ENCODE results near the gene FGF21. TPM values are rescaled to one million over a fixed set of nuclear protein-coding genes. Genes with fewer than 3 reads are reported as not detected.

Gene FGF21
- total and polyA plus RNA-seq, 9 donors = not detected

GRCh38 chr19:48739404-48740163 is 15.7 kb upstream of the FGF21 start:
- no peaks in the 10 kb centered on the region for H3K27me3 ChIP-seq
- intact Hi-C loops (cut with DNase I) = loop anchor here in 3 of 4 donors (2.0 to 5.0 kb wide), 3 partner anchors 62 to 92 kb away; partner anchors contain the start of gene CA11 (in 1 of the 3)
- no peaks in the 10 kb centered on the region for H3K9me3 ChIP-seq
- 14 to 18% (median 15%) methylated on average over 38 to 51 of the region's 51 CpGs for WGBS, 3 donors
- peak overlapping the region; percentile 44 for H3K4me3 ChIP-seq
- no peaks in the 10 kb centered on the region for H3K36me3 ChIP-seq
- peak overlapping the region in 1 of 2 donors; percentile 35 for H3K27ac ChIP-seq
- peak in 1 of 5 donors; percentile 43 for DNase-seq
- TF ChIP-seq CTCF (IDR thresholded peaks at IDR 0.05) = no peak
- TF ChIP-seq POLR2A (IDR thresholded peaks at IDR 0.05) = no peak
- TF ChIP-seq EP300 (IDR thresholded peaks at IDR 0.05) = no peak
- no peaks in the 10 kb centered on the region for H3K4me1 ChIP-seq (ENCODE audit: insufficient read depth)

GRCh38 chr19:48740164-48740972 is 15.0 kb upstream of the FGF21 start, which contains the start of gene RASIP1:
Gene RASIP1 (minus strand): TSS chr19:48740610. CDS start chr19:48740282, 328 bp downstream.
- H3K9me3 ChIP-seq = no peaks in the 10 kb centered on the region
- H3K4me1 ChIP-seq (ENCODE audit: insufficient read depth) = no peaks in the 10 kb centered on the region
- H3K27me3 ChIP-seq = no peaks in the 10 kb centered on the region
- WGBS, 3 donors = 68 to 78% (median 72%) methylated on average over 27 of the region's 27 CpGs
- no peaks in the 10 kb centered on the region for H3K36me3 ChIP-seq
- peak within 1 kb of the TSS in 1 of 2 donors; percentile 35 for H3K27ac ChIP-seq
- intact Hi-C loops (cut with DNase I) = no loop called here
- peak within 1 kb of the TSS; percentile 44 for H3K4me3 ChIP-seq
- TF ChIP-seq POLR2A (IDR thresholded peaks at IDR 0.05) (no peak), CTCF (IDR thresholded peaks at IDR 0.05) (no peak), EP300 (IDR thresholded peaks at IDR 0.05) (no peak)
- DNase-seq = peak in 2 of 5 donors; percentile 43 to 51

- 40 to 46% (median 45%) methylated on average over 29 to 35 of the region's 35 CpGs for WGBS, 3 donors
- H3K36me3 ChIP-seq = no peaks in the 10 kb centered on the region
- peak in 3 of 5 donors; percentile 40 to 61 (median 60) for DNase-seq
- H3K27ac ChIP-seq = no peak overlapping the region
- intact Hi-C loops (cut with DNase I) = no loop called here
- H3K4me3 ChIP-seq = no peak overlapping the region
- no peak for TF ChIP-seq CTCF (IDR thresholded peaks at IDR 0.05)
- TF ChIP-seq POLR2A (IDR thresholded peaks at IDR 0.05) = no peak
- no peak for TF ChIP-seq EP300 (IDR thresholded peaks at IDR 0.05)
- H3K27me3 ChIP-seq = no peaks in the 10 kb centered on the region
- no peaks in the 10 kb centered on the region for H3K4me1 ChIP-seq (ENCODE audit: insufficient read depth)
- no peaks in the 10 kb centered on the region for H3K9me3 ChIP-seq
These were observed 14.0 kb upstream of the FGF21 start for GRCh38 chr19:48741129-48741999.

GRCh38 chr19:48742096-48742495 is 13.2 kb upstream of the FGF21 start:
- no peaks in the 10 kb centered on the region for H3K27me3 ChIP-seq
- DNase-seq = no peak
- no peaks in the 10 kb centered on the region for H3K9me3 ChIP-seq
- TF ChIP-seq CTCF (IDR thresholded peaks at IDR 0.05) (no peak), POLR2A (IDR thresholded peaks at IDR 0.05) (no peak), EP300 (IDR thresholded peaks at IDR 0.05) (no peak)
- H3K27ac ChIP-seq = no peak overlapping the region
- intact Hi-C loops (cut with DNase I) = no loop called here
- whole genome bisulfite sequencing, 3 donors = 91 to 95% (median 94%) methylated on average over 11 of the region's 11 CpGs
- no peaks in the 10 kb centered on the region for H3K36me3 ChIP-seq
- H3K4me3 ChIP-seq = no peak overlapping the region
- peaks cover 2% of the 10 kb centered on the region for H3K4me1 ChIP-seq (ENCODE audit: insufficient read depth)
